Globus pallidus (tissue), 1 donor: ENCODE results near the gene FMN2.

Source experiments
- DNase-seq: peaks from one replicate; pipeline ENCODE4 v3.0.0-alpha.2; 2015; ENCODE audit warnings: low spot score

The FMN2 gene

GRCh38 chr1:240423246-240423924, 331.7 kb downstream of the FMN2 start:
- no peak for DNase-seq

GRCh38 chr1:240424740-240425464, 333.2 kb downstream of the FMN2 start:
- no peak for DNase-seq

- no peak for DNase-seq
These were observed 334.4 kb downstream of the FMN2 start for GRCh38 chr1:240426051-240426450.

GRCh38 chr1:240435996-240436566, 344.4 kb downstream of the FMN2 start:
- no peak for DNase-seq

GRCh38 chr1:240441669-240442068, 350.0 kb downstream of the FMN2 start:
- no peak for DNase-seq

GRCh38 chr1:240445369-240445768, 353.7 kb downstream of the FMN2 start:
- no peak for DNase-seq

GRCh38 chr1:240455228-240455821, 363.6 kb downstream of the FMN2 start:
- DNase-seq = no peak

- no peak for DNase-seq
These were observed 365.5 kb downstream of the FMN2 start for GRCh38 chr1:240457203-240457602.

- DNase-seq = no peak
These were observed 370.6 kb downstream of the FMN2 start for GRCh38 chr1:240462277-240462676.

- DNase-seq = no peak
These were observed 371.2 kb downstream of the FMN2 start for GRCh38 chr1:240462766-240463395.

- DNase-seq = no peak
These were observed 372.4 kb downstream of the FMN2 start for GRCh38 chr1:240464099-240464498.

GRCh38 chr1:240465531-240465940, 373.9 kb downstream of the FMN2 start:
- DNase-seq = no peak

GRCh38 chr1:240466509-240466908, 374.8 kb downstream of the FMN2 start:
- no peak for DNase-seq

GRCh38 chr1:240467895-240468294, 376.2 kb downstream of the FMN2 start:
- no peak for DNase-seq

GRCh38 chr1:240468656-240469055, 377.0 kb downstream of the FMN2 start:
- no peak for DNase-seq

- DNase-seq = no peak
These were observed 382.5 kb downstream of the FMN2 start for GRCh38 chr1:240474133-240474614.

GRCh38 chr1:240475832-240476231, 384.1 kb downstream of the FMN2 start:
- no peak for DNase-seq

GRCh38 chr1:240478536-240478935, 386.9 kb downstream of the FMN2 start:
- no peak for DNase-seq

- DNase-seq = no peak
These were observed 393.2 kb downstream of the FMN2 start for GRCh38 chr1:240484804-240485443.

GRCh38 chr1:240486611-240487010, 394.9 kb downstream of the FMN2 start:
- no peak for DNase-seq

GRCh38 chr1:240487493-240487892, 395.8 kb downstream of the FMN2 start:
- DNase-seq = no peak

- no peak for DNase-seq
These were observed 399.5 kb downstream of the FMN2 start for GRCh38 chr1:240491156-240491555.
